Stimulated activated CD4-positive, alpha-beta T cell treated with anti-CD3 and anti-CD28 coated beads, TNF-alpha, amount 100 ng/mL, for 48 hours (primary cell): ENCODE data around the gene VWA3A.
"Not testable (repeated sequence)": the region's sequence is repeated elsewhere in the genome, so short reads cannot be mapped to it uniquely, and the experiment has no call there.

Source experiments
- DNase-seq, 3 donors: peaks; one replicate each; pipeline ENCODE4 v3.0.0-alpha.2; 2020; ENCODE audit warnings: low read depth in 3 of 3

VWA3A gene

GRCh38 chr16:22092143-22092933 is at the start of gene VWA3A:
Gene VWA3A, plus strand, starts transcription at chr16:22092541. Its CDS starts 97 bp downstream, at chr16:22092638.
- no peak for DNase-seq

GRCh38 chr16:22043882-22044281 is 48.5 kb upstream of the VWA3A start:
- not testable (repeated sequence) for DNase-seq

GRCh38 chr16:22045888-22046287 is 46.5 kb upstream of the VWA3A start:
- DNase-seq: not testable (repeated sequence)

- no peak for DNase-seq
Observed at GRCh38 chr16:22050963-22051362, 41.4 kb upstream of the VWA3A start.

- DNase-seq: no peak
Observed at GRCh38 chr16:22052980-22053379, 39.4 kb upstream of the VWA3A start.

- DNase-seq: no peak
Observed at GRCh38 chr16:22053921-22054341, 38.4 kb upstream of the VWA3A start.

- no peak for DNase-seq
Observed at GRCh38 chr16:22054847-22055590, 37.3 kb upstream of the VWA3A start.

- DNase-seq: no peak
Observed at GRCh38 chr16:22055881-22056280, 36.5 kb upstream of the VWA3A start.

- DNase-seq: no peak
Observed at GRCh38 chr16:22063888-22064467, 28.4 kb upstream of the VWA3A start.

GRCh38 chr16:22065252-22065651 is 27.1 kb upstream of the VWA3A start:
- DNase-seq: no peak

GRCh38 chr16:22070361-22071330 is 21.7 kb upstream of the VWA3A start:
- no peak for DNase-seq

- no peak for DNase-seq
Observed at GRCh38 chr16:22071331-22071910, 20.9 kb upstream of the VWA3A start.

GRCh38 chr16:22073350-22073749 is 19.0 kb upstream of the VWA3A start:
- DNase-seq: no peak

- no peak for DNase-seq
Observed at GRCh38 chr16:22075043-22075757, 17.1 kb upstream of the VWA3A start.

GRCh38 chr16:22075776-22076175 is 16.6 kb upstream of the VWA3A start:
- DNase-seq: no peak

GRCh38 chr16:22077700-22078313 is 14.5 kb upstream of the VWA3A start:
- peak; percentile 40 to 65 (median 65) for DNase-seq

- no peak for DNase-seq
Observed at GRCh38 chr16:22078656-22079055, 13.7 kb upstream of the VWA3A start.

GRCh38 chr16:22081050-22081449 is 11.3 kb upstream of the VWA3A start:
- no peak for DNase-seq

GRCh38 chr16:22086440-22086839 is 5.9 kb upstream of the VWA3A start:
- DNase-seq: no peak

- no peak for DNase-seq
Observed at GRCh38 chr16:22088642-22089041, 3.7 kb upstream of the VWA3A start.
